K562 (cell line): ENCODE data around the gene CSK. TPM values are rescaled to one million over a fixed set of nuclear protein-coding genes. Genes with fewer than 3 reads are reported as not detected.
"Not testable (repeated sequence)": the region's sequence is repeated elsewhere in the genome, so short reads cannot be mapped to it uniquely, and the experiment has no call there.

Source experiments
- ATAC-seq: fragments of 200-7000 bp; cut with Tn5 transposase; 3 replicates; pipeline ENCODE4 v1.9.1; 2020; ENCODE audit warnings: moderate library complexity
- BruUV-seq: library from RNA; stranded (reverse); fragments of 400-500 nt; replicated peaks from 2 replicates; lab custom pipeline; 2021; lab: Mats Ljungman, UMichigan
- CTCF ChIA-PET: fragments of 300-600 bp; formaldehyde crosslinking; extraction: SDS; loops from one replicate; lab custom pipeline; 2021; ENCODE audit warnings: low intra/inter-chr PET ratio; lab: Yijun Ruan, JAX
- POLR2A ChIA-PET: fragments of 300-600, 350-650 bp; sonication (Branson Sonifier 250); formaldehyde crosslinking; extraction: SDS; loops from one replicate; lab custom pipeline; 2021; ENCODE audit warnings: antibody characterized with exemption, inconsistent platforms; lab: Yijun Ruan, JAX
- DNase-seq, 4 experiments: peaks; one replicate each; pipeline versions ENCODE4 v3.0.0 to v3.0.0-alpha.2; 2011 to 2018; ENCODE audit warnings: low spot score in 3 of 4, mixed read lengths in 3 of 4; ENCODE audit errors: extremely low read depth in 1 of 4
- FAIRE-seq: peaks from 2 replicates; lab custom pipeline; 2011; peaks lifted over from hg19 to GRCh38; lab: Jason Lieb, UNC
- H2AFZ ChIP-seq: 2 replicates; pipeline ENCODE4 v1.6.0; 2011; ENCODE audit warnings: low read depth, low read length, control low read depth, inconsistent platforms
- H3K27ac ChIP-seq: fragments of 200-600 bp; 3 replicates; pipeline ENCODE4 v1.8.0; 2011; ENCODE audit warnings: low read depth, mild to moderate bottlenecking, control low read depth, inconsistent platforms, low read length, moderate library complexity, mixed read lengths; ENCODE audit errors: extremely low read depth
- H3K27me3 ChIP-seq, 2 experiments: fragments of 300-600 bp in 1 of 2; 2 replicates in 1 of 2; 3 replicates in 1 of 2; pipeline versions ENCODE4 v1.6.0 to v1.8.0; 2011; ENCODE audit warnings: inconsistent platforms in 2 of 2, low read length in 2 of 2, mild to moderate bottlenecking in 1 of 2, mixed read lengths in 1 of 2, moderate library complexity in 1 of 2; ENCODE audit not compliant: control insufficient read depth in 2 of 2, insufficient read depth in 2 of 2
- H3K36me3 ChIP-seq: fragments of 300-600 bp; 3 replicates; pipeline ENCODE4 v1.8.0; 2011; ENCODE audit warnings: mild to moderate bottlenecking, low read length, inconsistent platforms; ENCODE audit not compliant: control insufficient read depth, insufficient read depth
- H3K4me1 ChIP-seq, 2 experiments: fragments of 200-600 bp in 1 of 2; replicated peaks in 1 of 2; 2 replicates in 1 of 2; 3 replicates in 1 of 2; pipeline versions ENCODE4 v1.5.1 to v1.8.0; 2011; ENCODE audit warnings: inconsistent platforms in 2 of 2, low read length in 2 of 2, mild to moderate bottlenecking in 1 of 2, mixed read lengths in 1 of 2, moderate library complexity in 1 of 2; ENCODE audit not compliant: control insufficient read depth in 2 of 2, insufficient read depth in 2 of 2
- H3K4me2 ChIP-seq: 2 replicates; pipeline ENCODE4 v1.6.1; 2011; ENCODE audit warnings: low read length, control low read depth, inconsistent platforms, mixed read lengths; ENCODE audit not compliant: insufficient read depth
- H3K4me3 ChIP-seq: fragments of 200-600 bp; sonication (generic), shearing (Covaris generic); 2 replicates; pipeline ENCODE4 v1.5.1; 2016; ENCODE audit warnings: control low read depth, inconsistent platforms
- H3K79me2 ChIP-seq: fragments of 200-600 bp; 3 replicates; pipeline ENCODE4 v1.8.0; 2011; ENCODE audit warnings: low read length, inconsistent platforms; ENCODE audit not compliant: control insufficient read depth, insufficient read depth
- H3K9ac ChIP-seq, 2 experiments: 2 replicates each; pipeline versions ENCODE4 v1.6.0 to v1.6.1; 2011; ENCODE audit warnings: low read depth in 2 of 2, low read length in 2 of 2, control low read depth in 1 of 2, inconsistent platforms in 1 of 2, mild to moderate bottlenecking in 1 of 2, mixed read lengths in 1 of 2; ENCODE audit not compliant: insufficient read depth in 1 of 2
- H3K9me1 ChIP-seq: one replicate; pipeline ENCODE4 v1.6.0; 2011; ENCODE audit warnings: inconsistent platforms, mild to moderate bottlenecking, low read length, moderate library complexity; ENCODE audit not compliant: control insufficient read depth, insufficient read depth
- H3K9me3 ChIP-seq: replicated peaks from 2 replicates; pipeline ENCODE4 v1.5.1; 2011; ENCODE audit warnings: low read depth, low read length, inconsistent platforms; ENCODE audit not compliant: control insufficient read depth, insufficient read depth
- H4K20me1 ChIP-seq: replicated peaks from 2 replicates; pipeline ENCODE4 v1.6.1; 2011; ENCODE audit warnings: low read length, inconsistent platforms, mixed read lengths; ENCODE audit not compliant: control insufficient read depth, insufficient read depth
- EGR1 ChIP-seq: fragments of 450-650 bp; conservative IDR thresholded peaks from 2 replicates; pipeline ENCODE4 v1.6.1; 2017; ENCODE audit warnings: mild to moderate bottlenecking
- RBM15 ChIP-seq: fragments of 200-400 bp; formaldehyde crosslinking; IDR thresholded peaks from 2 replicates; pipeline ENCODE4 v1.6.1; 2018; ENCODE audit warnings: mild to moderate bottlenecking, low read length, moderate library complexity; ENCODE audit not compliant: insufficient read depth
- TRIM28 ChIP-seq: fragments of 450-650 bp; IDR thresholded peaks from 2 replicates; pipeline ENCODE4 v1.6.1; 2017
- ZFP1 ChIP-seq: fragments of 450-650 bp; formaldehyde crosslinking; IDR thresholded peaks from 2 replicates; pipeline ENCODE4 v1.4.0; 2020; ENCODE audit warnings: mild to moderate bottlenecking, mixed read lengths
- WGBS: fragments of 100-300 bp; shearing (Covaris generic); methylation state at CpG from one replicate; pipeline ENCODE4 v1.1.6; 2016; ENCODE audit warnings: low coverage, mixed read lengths; ENCODE audit not compliant: insufficient coverage; ENCODE audit errors: missing lambda C conversion rate; 5-methylcytosine and 5-hydroxymethylcytosine counted together
- in situ Hi-C: fragments of 300-500 bp; cut with MboI; formaldehyde crosslinking; loops from 4 replicates; pipeline ENCODE4 v1.15.0; 2018; ENCODE audit warnings: inconsistent platforms, mixed read lengths
- intact Hi-C: fragments of 100-400 bp; cut with micrococcal nuclease; formaldehyde crosslinking; loops from 2 replicates; pipeline ENCODE4 v1.14.2; 2022
- polyA plus RNA-seq, 8 experiments: library from polyadenylated mRNA; depleted of rRNA in 4 of 8; stranded (reverse) in 5 of 8; unstranded in 3 of 8; fragments of >200 nt; fragmentation: Nextera tagmentation in 2 of 8; fragmentation: Illumina TruSeq in 1 of 8; extraction: Ambion mirVana in 2 of 8; extraction: Trizol in 1 of 8; gene quantifications; 2 replicates each; pipeline versions ENCODE4 v1.2.1 to v1.2.3, GENCODE V29; 2011 to 2014; ENCODE audit warnings: inconsistent platforms in 1 of 8, missing spikeins in 1 of 8
- total RNA-seq, 7 experiments: library from RNA; depleted of rRNA in 6 of 7; stranded (reverse); fragments of >200 nt in 6 of 7; fragmentation: Illumina TruSeq in 2 of 7; extraction: Trizol in 2 of 7; gene quantifications; 2 replicates each; pipeline versions ENCODE4 v1.2.1 to v1.2.3, GENCODE V29; 2011 to 2021; ENCODE audit warnings: low replicate concordance in 1 of 7

Gene CSK
- total and polyA plus RNA-seq, 9 of the 15 experiments (the other 6 are each of a cell fraction or from before 2014, with no cell fraction given), result 1.5 to 112 (median 22.5) TPM

DNA sequence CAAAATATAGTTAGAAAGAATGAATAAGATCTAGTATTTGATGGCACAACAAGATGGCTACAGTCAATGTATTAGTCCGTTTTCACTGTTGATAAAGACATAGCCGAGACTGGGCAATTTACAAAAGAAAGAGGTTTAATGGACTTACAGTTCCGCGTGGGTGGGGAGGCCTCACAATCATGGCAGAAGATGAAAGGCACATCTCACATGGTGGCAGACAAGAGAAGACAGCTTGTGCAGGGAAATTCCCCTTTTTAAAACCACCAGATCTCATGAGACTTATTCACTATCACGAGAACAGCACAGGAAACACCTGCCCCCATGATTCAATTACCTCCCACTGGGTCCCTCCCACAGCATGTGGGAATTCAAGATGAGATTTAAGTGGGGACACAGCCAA, 43.6 kb upstream of the CSK start:
- H3K36me3 ChIP-seq, H3K9me3 ChIP-seq, FAIRE-seq, H3K9me1 ChIP-seq, in situ Hi-C loops, H3K27ac ChIP-seq, BruUV-seq, intact Hi-C loops, POLR2A ChIA-PET, H2AFZ ChIP-seq, H3K9ac ChIP-seq, H4K20me1 ChIP-seq, H3K79me2 ChIP-seq, H3K4me2 ChIP-seq, H3K4me1 ChIP-seq, H3K4me3 ChIP-seq, DNase-seq, CTCF ChIA-PET, ATAC-seq: not testable (repeated sequence)
- TF ChIP-seq EGR1, result peak; percentile 37; the same call in 1 of the 2 replicates
- H3K27me3 ChIP-seq, result peaks cover 26 to 38% of the 10 kb centered on the region in 2 experiments
- 7% methylated on average over 5 of the region's 5 CpGs for WGBS

DNA sequence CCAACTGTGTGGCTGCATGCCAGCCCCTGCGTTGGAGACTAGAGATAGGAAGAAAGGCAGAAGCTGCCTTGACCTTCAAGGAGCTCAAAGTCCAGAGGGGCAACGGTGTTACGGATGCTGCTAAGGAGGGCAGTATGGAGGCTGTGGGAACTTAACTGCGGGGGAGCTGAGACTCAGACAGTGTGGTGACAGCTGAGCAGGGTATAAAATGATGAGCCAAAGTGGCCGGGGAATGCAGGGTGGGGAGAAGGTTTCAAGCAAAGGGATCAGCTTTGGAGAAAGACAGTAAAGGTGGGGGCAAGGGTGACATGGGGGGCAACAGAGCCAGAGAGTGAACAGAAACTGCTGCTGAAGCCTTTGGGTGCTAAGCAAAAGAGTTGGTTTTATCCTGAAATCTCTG, 39.5 kb upstream of the CSK start:
- intact Hi-C loops, result no loop called here
- BruUV-seq, result no TSS peak

More for the DNA sequence above, 39.5 kb upstream of the CSK start:
- Histone ChIP-seq H3K4me3 (no peak overlapping the region), H3K4me2 (no peak overlapping the region), H3K9me3 (peaks cover 4% of the 10 kb centered on the region), H3K27ac (no peak overlapping the region), H3K4me1 (no peaks in the 10 kb centered on the region), H2AFZ (no peak overlapping the region), H3K9me1 (no peaks in the 10 kb centered on the region), H4K20me1 (no peaks in the 10 kb centered on the region), H3K79me2 (no peaks in the 10 kb centered on the region), H3K9ac (no peak overlapping the region), H3K36me3 (no peaks in the 10 kb centered on the region), H3K27me3 (peaks cover 10 to 38% of the 10 kb centered on the region in 2 experiments; a peak in 3 of 5 replicates)
- TF ChIP-seq RBM15 (no peak), ZFP1 (CRISPR knock-in tag) (peak; percentile 83), TRIM28 (peak; percentile 43; the same call in 1 of the 2 replicates)
- ATAC-seq (no peak), DNase-seq (no peak), FAIRE-seq (no peak)
- ChIA-PET POLR2A (no interaction called here), CTCF (no interaction called here)
- in situ Hi-C loops, result no loop called here
- 3% methylated on average over 5 of the region's 5 CpGs for WGBS
